B cell (primary cell): ENCODE data around the gene HBA2. TPM values are rescaled to one million over a fixed set of nuclear protein-coding genes. Genes with fewer than 3 reads are reported as not detected.

Source experiments
- ATAC-seq: fragments of 200-7000 bp; cut with Tn5 transposase; one replicate; pipeline ENCODE4 v1.10.0; 2021; ENCODE audit warnings: low read depth, mild to moderate bottlenecking, moderate number of reproducible peaks, moderate library complexity
- CTCF ChIA-PET: fragments of 350-600 bp; sonication (Branson Sonifier 250); formaldehyde crosslinking; loops from one replicate; lab custom pipeline; 2021; ENCODE audit warnings: antibody characterized with exemption, inconsistent platforms; lab: Charles Lee
- POLR2A ChIA-PET: fragments of 350-600 bp; sonication (Branson Sonifier 250); formaldehyde crosslinking; loops from one replicate; lab custom pipeline; 2021; ENCODE audit warnings: antibody characterized with exemption; lab: Charles Lee
- DNase-seq: peaks from one replicate; pipeline ENCODE4 v3.0.0; 2013
- H2AFZ ChIP-seq: 2 replicates; pipeline ENCODE4 v1.6.1; 2012; ENCODE audit warnings: mild to moderate bottlenecking, low read depth, low read length; ENCODE audit not compliant: insufficient read depth, poor library complexity, severe bottlenecking
- H3K27ac ChIP-seq, 2 donors: 1 replicate in 1 of 2; 2 replicates in 1 of 2; pipeline ENCODE4 v1.5.1; 2012 to 2013; ENCODE audit warnings: low read length in 2 of 2, mild to moderate bottlenecking in 2 of 2, moderate library complexity in 1 of 2
- H3K27me3 ChIP-seq, 4 experiments: fragments of 200-600 bp in 1 of 4; sonication (generic) in 1 of 4; replicated peaks in 1 of 4; 1 replicate in 2 of 4; 2 replicates in 2 of 4; pipeline versions ENCODE4 v1.6.1 to v1.7.0; 2013 to 2016; ENCODE audit warnings: low read length in 3 of 4, mild to moderate bottlenecking in 2 of 4, mixed read lengths in 1 of 4, moderate library complexity in 1 of 4; ENCODE audit not compliant: insufficient read depth in 4 of 4, control insufficient read depth in 3 of 4; ENCODE audit errors: control extremely low read depth in 1 of 4
- H3K36me3 ChIP-seq, 2 experiments: replicated peaks in 1 of 2; 1 replicate in 1 of 2; 2 replicates in 1 of 2; pipeline versions ENCODE4 v1.6.1 to v1.7.1; 2013; ENCODE audit warnings: low read length in 1 of 2; ENCODE audit not compliant: insufficient read depth in 2 of 2, control insufficient read depth in 1 of 2; ENCODE audit errors: control extremely low read depth in 1 of 2, extremely low read depth in 1 of 2
- H3K4me1 ChIP-seq, 2 donors: fragments of 200-600 bp in 1 of 2; sonication (generic) in 1 of 2; 1 replicate in 1 of 2; 2 replicates in 1 of 2; pipeline versions ENCODE4 v1.5.1 to v1.6.1; 2013 to 2017; ENCODE audit warnings: low read length in 2 of 2; ENCODE audit not compliant: control insufficient read depth in 2 of 2, insufficient read depth in 2 of 2
- H3K4me2 ChIP-seq: replicated peaks from 2 replicates; pipeline ENCODE3; 2012; ENCODE audit warnings: mild to moderate bottlenecking, low read depth, low read length; ENCODE audit not compliant: poor library complexity, severe bottlenecking
- H3K4me3 ChIP-seq, 5 experiments: fragments of 200-600 bp in 1 of 5; sonication (generic) in 1 of 5; 1 replicate in 3 of 5; 2 replicates in 2 of 5; pipeline versions ENCODE4 v1.5.1 to v1.7.0; 2011 to 2016; ENCODE audit warnings: low read length in 4 of 5, mild to moderate bottlenecking in 4 of 5, low read depth in 2 of 5, control low read depth in 1 of 5, moderate library complexity in 1 of 5; ENCODE audit not compliant: insufficient read depth in 1 of 5; ENCODE audit errors: control extremely low read depth in 1 of 5, extremely low read depth in 1 of 5
- H3K79me2 ChIP-seq: fragments of 200-600 bp; sonication (generic); one replicate; pipeline ENCODE4 v1.6.0; 2016; ENCODE audit warnings: low read length; ENCODE audit not compliant: control insufficient read depth, insufficient read depth
- H3K9ac ChIP-seq: fragments of 200-600 bp; sonication (generic); 2 replicates; pipeline ENCODE4 v1.6.1; 2017; ENCODE audit warnings: mild to moderate bottlenecking, low read length, moderate library complexity
- H3K9me3 ChIP-seq, 3 donors: one replicate each; pipeline versions ENCODE4 v1.6.1 to v1.7.1; 2013; ENCODE audit warnings: low read length in 2 of 3; ENCODE audit not compliant: control insufficient read depth in 2 of 3, insufficient read depth in 1 of 3; ENCODE audit errors: control extremely low read depth in 1 of 3
- H4K20me1 ChIP-seq: 2 replicates; pipeline ENCODE4 v1.6.0; 2012; ENCODE audit warnings: mild to moderate bottlenecking, low read length; ENCODE audit not compliant: insufficient read depth, control insufficient read depth, poor library complexity, severe bottlenecking
- H3K27ac Mint-ChIP-seq: one replicate; pipeline ENCODE4 v1.8.0; 2021; ENCODE audit warnings: mixed read lengths
- H3K27me3 Mint-ChIP-seq: one replicate; pipeline ENCODE4 v1.8.0; 2021; ENCODE audit warnings: mixed read lengths
- H3K4me1 Mint-ChIP-seq: one replicate; pipeline ENCODE4 v1.8.0; 2021; ENCODE audit warnings: mixed read lengths
- H3K4me3 Mint-ChIP-seq: one replicate; pipeline ENCODE4 v1.8.0; 2021; ENCODE audit warnings: mixed read lengths
- H3K9me3 Mint-ChIP-seq: one replicate; pipeline ENCODE4 v1.8.0; 2022; ENCODE audit warnings: mixed read lengths; ENCODE audit not compliant: insufficient read depth
- EZH2 ChIP-seq: IDR thresholded peaks from 2 replicates; pipeline ENCODE4 v1.6.1; 2012; ENCODE audit warnings: borderline replicate concordance, low read depth, mild to moderate bottlenecking, moderate library complexity, low read length; ENCODE audit not compliant: insufficient read depth, poor library complexity, severe bottlenecking
- WGBS: methylation state at CpG from one replicate; pipeline ENCODE4 v1.1.5; 2013; ENCODE audit warnings: missing lambda C conversion rate; ENCODE audit not compliant: insufficient coverage; 5-methylcytosine and 5-hydroxymethylcytosine counted together
- intact Hi-C: fragments of 100-400 bp; cut with micrococcal nuclease; formaldehyde crosslinking; loops from one replicate; pipeline ENCODE4 v1.10.0; 2022
- polyA plus RNA-seq: library from polyadenylated mRNA; depleted of rRNA; stranded (reverse); fragments of >200 nt; gene quantifications from 2 replicates; pipeline ENCODE4 v1.2.3, GENCODE V29; 2012
- total RNA-seq, 2 donors: library from RNA; stranded (reverse); fragments of 120-200 nt in 1 of 2; gene quantifications; 1 replicate in 1 of 2; 2 replicates in 1 of 2; pipeline versions ENCODE4 v1.2.3 to v1.2.4, GENCODE V29; 2013 to 2022
- TF ChIP-seq, protein P1 (sequence below): fragments of 200-600 bp; IDR thresholded peaks from one replicate; pipeline ENCODE4 v1.8.0; 2022; ENCODE audit warnings: antibody characterized with exemption, mild to moderate bottlenecking

Gene HBA2
- total and polyA plus RNA-seq, 2 donors (not counting 1 experiment from before 2014, with no cell fraction given) = 75.6 to 179 TPM

DNA sequence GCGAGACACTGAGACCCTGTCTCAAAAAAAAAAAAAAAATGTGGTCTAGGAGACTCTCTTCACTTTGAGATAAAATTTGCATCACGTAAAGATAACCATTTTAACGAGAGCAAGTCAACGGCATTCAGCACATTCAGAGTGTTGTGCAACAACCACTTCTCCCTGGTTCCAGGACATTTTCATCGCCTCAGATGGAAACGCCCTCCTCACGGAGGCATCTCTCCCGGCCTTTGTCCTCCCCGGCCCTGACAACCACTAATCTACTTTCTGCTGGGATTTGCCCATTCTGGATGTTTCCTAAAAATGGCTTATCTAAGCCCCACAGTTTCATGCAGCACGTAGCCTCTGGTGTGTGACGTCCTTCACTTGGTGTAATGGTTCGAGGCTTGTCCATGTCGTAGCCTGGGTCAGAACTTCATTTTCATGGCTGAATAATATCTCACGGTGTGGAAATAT lies 27.9 kb upstream of the HBA2 start:
- CTCF ChIA-PET = no interaction called here
- intact Hi-C loops = no loop called here
- no peak for TF ChIP-seq EZH2
- TF ChIP-seq, protein P1, sequence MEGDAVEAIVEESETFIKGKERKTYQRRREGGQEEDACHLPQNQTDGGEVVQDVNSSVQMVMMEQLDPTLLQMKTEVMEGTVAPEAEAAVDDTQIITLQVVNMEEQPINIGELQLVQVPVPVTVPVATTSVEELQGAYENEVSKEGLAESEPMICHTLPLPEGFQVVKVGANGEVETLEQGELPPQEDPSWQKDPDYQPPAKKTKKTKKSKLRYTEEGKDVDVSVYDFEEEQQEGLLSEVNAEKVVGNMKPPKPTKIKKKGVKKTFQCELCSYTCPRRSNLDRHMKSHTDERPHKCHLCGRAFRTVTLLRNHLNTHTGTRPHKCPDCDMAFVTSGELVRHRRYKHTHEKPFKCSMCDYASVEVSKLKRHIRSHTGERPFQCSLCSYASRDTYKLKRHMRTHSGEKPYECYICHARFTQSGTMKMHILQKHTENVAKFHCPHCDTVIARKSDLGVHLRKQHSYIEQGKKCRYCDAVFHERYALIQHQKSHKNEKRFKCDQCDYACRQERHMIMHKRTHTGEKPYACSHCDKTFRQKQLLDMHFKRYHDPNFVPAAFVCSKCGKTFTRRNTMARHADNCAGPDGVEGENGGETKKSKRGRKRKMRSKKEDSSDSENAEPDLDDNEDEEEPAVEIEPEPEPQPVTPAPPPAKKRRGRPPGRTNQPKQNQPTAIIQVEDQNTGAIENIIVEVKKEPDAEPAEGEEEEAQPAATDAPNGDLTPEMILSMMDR = no peak

GRCh38 chr16:146646-147045 lies 26.0 kb upstream of the HBA2 start:
- H3K27me3 Mint-ChIP-seq = peaks cover 41% of the 10 kb centered on the region
- Histone ChIP-seq H3K27me3 (peaks cover 0 to 15% (median 0%) of the 10 kb centered on the region in 4 experiments), H3K9ac (no peak overlapping the region), H3K4me2 (no peak overlapping the region), H4K20me1 (no peaks in the 10 kb centered on the region), H3K9me3 (no peaks in the 10 kb centered on the region), H3K27ac (no peak overlapping the region), H3K4me3 (no peak overlapping the region), H2AFZ (no peak overlapping the region), H3K36me3 (no peaks in the 10 kb centered on the region), H3K4me1 (no peaks in the 10 kb centered on the region), H3K79me2 (no peaks in the 10 kb centered on the region)
- DNase-seq (no peak), ATAC-seq (no peak)
- CTCF ChIA-PET = no interaction called here
- H3K9me3 Mint-ChIP-seq = no peaks in the 10 kb centered on the region
- no peaks in the 10 kb centered on the region for H3K4me1 Mint-ChIP-seq
- no peak overlapping the region for H3K4me3 Mint-ChIP-seq
- POLR2A ChIA-PET = no interaction called here
- no peak overlapping the region for H3K27ac Mint-ChIP-seq
- intact Hi-C loops = no loop called here
- no CpG with 5 or more reads among the region's 2 CpGs for WGBS
- TF ChIP-seq, protein P1 = no peak
- TF ChIP-seq EZH2 = no peak

More for the DNA sequence above, 27.9 kb upstream of the HBA2 start:
- Histone ChIP-seq H3K9ac (no peak overlapping the region), H3K9me3 (peaks cover 0 to 3% (median 0%) of the 10 kb centered on the region in 3 donors), H3K27me3 (peaks cover 0 to 15% (median 0%) of the 10 kb centered on the region in 4 experiments), H3K4me2 (no peak overlapping the region), H3K79me2 (no peaks in the 10 kb centered on the region), H2AFZ (no peak overlapping the region), H3K27ac (no peak overlapping the region), H3K4me3 (no peak overlapping the region), H4K20me1 (no peaks in the 10 kb centered on the region), H3K4me1 (no peaks in the 10 kb centered on the region), H3K36me3 (no peaks in the 10 kb centered on the region)
- POLR2A ChIA-PET = no interaction called here
- no peaks in the 10 kb centered on the region for H3K4me1 Mint-ChIP-seq
- no peak overlapping the region for H3K4me3 Mint-ChIP-seq
- no peak for ATAC-seq
- H3K27me3 Mint-ChIP-seq = peaks cover 35% of the 10 kb centered on the region
- no peaks in the 10 kb centered on the region for H3K9me3 Mint-ChIP-seq
- DNase-seq = no peak
- WGBS = 93% methylated on average over 14 of the region's 14 CpGs
- H3K27ac Mint-ChIP-seq = no peak overlapping the region
